Ovary (tissue), 9 donors: ENCODE results near the gene VWA5B1. TPM values are rescaled to one million over a fixed set of nuclear protein-coding genes. Genes with fewer than 3 reads are reported as not detected.

Experiments
- DNase-seq, 5 donors: peaks; one replicate each; pipeline ENCODE4 v3.0.0-alpha.2; 2019 to 2020
- H3K27ac ChIP-seq, 2 donors: fragments of 200-600 bp; one replicate each; pipeline versions ENCODE4 v1.5.1 to v1.8.0; 2019 to 2022
- H3K27me3 ChIP-seq: fragments of 200-600 bp; one replicate; pipeline ENCODE4 v1.8.0; 2022
- H3K36me3 ChIP-seq: fragments of 200-600 bp; sonication (generic); one replicate; pipeline ENCODE4 v1.5.1; 2019
- H3K4me1 ChIP-seq: one replicate; pipeline ENCODE4 v1.8.1; 2013; ENCODE audit warnings: mild to moderate bottlenecking, moderate library complexity; ENCODE audit not compliant: insufficient read depth
- H3K4me3 ChIP-seq: fragments of 200-600 bp; sonication (generic); one replicate; pipeline ENCODE4 v1.5.1; 2017
- H3K9me3 ChIP-seq, 2 donors: fragments of 200-600 bp in 1 of 2; sonication (generic) in 1 of 2; one replicate each; pipeline versions ENCODE4 v1.5.1 to v1.8.1; 2013 to 2019; ENCODE audit warnings: mild to moderate bottlenecking in 1 of 2, moderate library complexity in 1 of 2
- EP300 ChIP-seq: sonication (generic); formaldehyde crosslinking; IDR thresholded peaks from one replicate; pipeline ENCODE4 v1.6.1; 2017; ENCODE audit warnings: antibody characterized with exemption
- POLR2A ChIP-seq: fragments of 450-650 bp; IDR thresholded peaks from one replicate; pipeline ENCODE4 v1.6.1; 2017; ENCODE audit warnings: antibody characterized with exemption, mild to moderate bottlenecking, moderate library complexity
- WGBS, 3 donors: extraction: QIAGEN DNeasy Blood & Tissue Kit in 1 of 3; methylation state at CpG; one replicate each; pipeline versions ENCODE4 v1.1.5 to v1.1.7; 2013 to 2017; 5-methylcytosine and 5-hydroxymethylcytosine counted together
- intact Hi-C, 4 donors: fragments of 100-400 bp; cut with DNase I; formaldehyde crosslinking; loops; one replicate each; pipeline versions ENCODE4 v1.11.0 to v1.15.1; 2022 to 2023
- polyA plus RNA-seq, 2 donors: library from polyadenylated mRNA; stranded (reverse); fragments of 200-250 nt in 1 of 2; fragments of 350-450 nt in 1 of 2; fragmentation: Illumina TruSeq in 1 of 2; extraction: RNeasy Lipid Tissue Mini Kit (QIAGEN cat#74804) in 1 of 2; gene quantifications; one replicate each; pipeline ENCODE4 v1.2.3, GENCODE V29; 2013 to 2014
- total RNA-seq, 7 donors: library from RNA; depleted of rRNA in 2 of 7; stranded (reverse); fragments of >200 nt in 2 of 7; fragmentation: NEBNext Ultra II Directional in 3 of 7; extraction: Animal tissue kit (Norgen Biotek cat#: 25700) in 3 of 7; gene quantifications; one replicate each; pipeline versions ENCODE4 v1.1.0 to v1.2.4, GENCODE V29; 2016 to 2023
- TF ChIP-seq, protein P1 (sequence below), 3 donors: fragments of 450-650 bp in 2 of 3; fragments of 200-600 bp in 1 of 3; IDR thresholded peaks; one replicate each; pipeline versions ENCODE4 v1.5.1 to v1.8.0; 2016 to 2022; ENCODE audit warnings: antibody characterized with exemption in 3 of 3, mild to moderate bottlenecking in 1 of 3
- donor health status: DM: no; HTN: no; CAD: no; lungs with moderate emphysema.
- donor health status: DM: no; HTN: no; CAD: no.
- donor health status: Bipolar disorder and iron deficiency.
- donor health status: DM: yes; HTN: yes; CAD: no.
- donor health status: DM: no; HTN: no; CAD: no.
- donor health status: DM: yes; HTN: yes; CAD: no.

The VWA5B1 gene
- total and polyA plus RNA-seq, 9 donors: 0.10 to 1.5 (median 0.21) TPM; not detected in 5

DNA sequence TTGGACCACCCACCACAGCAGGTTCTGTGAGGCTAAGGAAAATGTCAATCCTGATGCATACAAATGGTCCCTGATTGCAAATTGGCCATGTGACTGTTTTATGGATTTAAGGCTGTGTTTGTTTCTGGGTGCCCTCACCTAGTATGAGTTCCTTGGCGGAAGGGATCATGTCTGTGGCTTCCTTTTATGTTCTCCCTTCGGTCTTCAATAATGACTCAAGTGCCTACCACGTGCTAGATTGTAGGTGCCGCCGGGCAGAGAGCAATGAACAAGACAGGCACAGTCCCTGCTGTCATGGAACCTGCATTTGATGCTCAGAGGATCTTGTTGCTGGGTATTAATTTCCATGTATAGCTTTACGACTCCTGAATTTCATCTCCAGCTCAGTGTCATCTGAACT lies 9.8 kb upstream of the VWA5B1 start:
- H3K4me1 ChIP-seq: no peaks in the 10 kb centered on the region
- no peak overlapping the region for H3K27ac ChIP-seq
- intact Hi-C loops: no loop called here
- no peaks in the 10 kb centered on the region for H3K27me3 ChIP-seq
- H3K9me3 ChIP-seq: no peaks in the 10 kb centered on the region
- no peak overlapping the region for H3K4me3 ChIP-seq
- WGBS, 3 donors: 85 to 93% (median 90%) methylated on average over 6 of the region's 6 CpGs
- TF ChIP-seq POLR2A (no peak), EP300 (no peak)
- TF ChIP-seq, protein P1, sequence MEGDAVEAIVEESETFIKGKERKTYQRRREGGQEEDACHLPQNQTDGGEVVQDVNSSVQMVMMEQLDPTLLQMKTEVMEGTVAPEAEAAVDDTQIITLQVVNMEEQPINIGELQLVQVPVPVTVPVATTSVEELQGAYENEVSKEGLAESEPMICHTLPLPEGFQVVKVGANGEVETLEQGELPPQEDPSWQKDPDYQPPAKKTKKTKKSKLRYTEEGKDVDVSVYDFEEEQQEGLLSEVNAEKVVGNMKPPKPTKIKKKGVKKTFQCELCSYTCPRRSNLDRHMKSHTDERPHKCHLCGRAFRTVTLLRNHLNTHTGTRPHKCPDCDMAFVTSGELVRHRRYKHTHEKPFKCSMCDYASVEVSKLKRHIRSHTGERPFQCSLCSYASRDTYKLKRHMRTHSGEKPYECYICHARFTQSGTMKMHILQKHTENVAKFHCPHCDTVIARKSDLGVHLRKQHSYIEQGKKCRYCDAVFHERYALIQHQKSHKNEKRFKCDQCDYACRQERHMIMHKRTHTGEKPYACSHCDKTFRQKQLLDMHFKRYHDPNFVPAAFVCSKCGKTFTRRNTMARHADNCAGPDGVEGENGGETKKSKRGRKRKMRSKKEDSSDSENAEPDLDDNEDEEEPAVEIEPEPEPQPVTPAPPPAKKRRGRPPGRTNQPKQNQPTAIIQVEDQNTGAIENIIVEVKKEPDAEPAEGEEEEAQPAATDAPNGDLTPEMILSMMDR (IDR thresholded peaks at IDR 0.05): no peak
- no peaks in the 10 kb centered on the region for H3K36me3 ChIP-seq
- DNase-seq: no peak

DNA sequence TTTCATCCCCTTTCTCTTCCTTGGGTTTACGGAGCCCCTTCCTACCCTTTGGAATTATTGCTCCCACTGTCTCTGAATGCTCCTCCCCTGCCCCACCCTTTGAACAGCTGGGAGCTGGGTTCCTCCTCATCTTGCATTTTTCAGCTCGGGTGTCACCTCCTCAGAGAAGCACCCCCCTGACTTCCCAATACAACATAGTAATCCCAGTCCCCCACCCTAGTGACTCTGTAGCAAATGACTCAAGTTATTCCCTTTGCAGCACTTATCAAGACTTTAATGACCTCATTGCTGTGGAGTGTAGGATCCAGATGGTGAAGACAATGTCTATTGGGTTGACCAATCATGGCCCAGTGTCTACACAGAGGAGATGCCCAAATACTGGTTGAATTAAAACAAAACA lies 8.9 kb upstream of the VWA5B1 start:
- no peak for DNase-seq
- Histone ChIP-seq H3K4me3 (no peak overlapping the region), H3K36me3 (no peaks in the 10 kb centered on the region), H3K4me1 (no peaks in the 10 kb centered on the region), H3K9me3 (no peaks in the 10 kb centered on the region), H3K27me3 (no peaks in the 10 kb centered on the region), H3K27ac (no peak overlapping the region)
- 51 to 64% (median 56%) methylated on average over 2 of the region's 2 CpGs for WGBS, 3 donors
- no peak for TF ChIP-seq POLR2A
- TF ChIP-seq EP300: no peak
- TF ChIP-seq, protein P1 (IDR thresholded peaks at IDR 0.05): no peak
- intact Hi-C loops: no loop called here

DNA sequence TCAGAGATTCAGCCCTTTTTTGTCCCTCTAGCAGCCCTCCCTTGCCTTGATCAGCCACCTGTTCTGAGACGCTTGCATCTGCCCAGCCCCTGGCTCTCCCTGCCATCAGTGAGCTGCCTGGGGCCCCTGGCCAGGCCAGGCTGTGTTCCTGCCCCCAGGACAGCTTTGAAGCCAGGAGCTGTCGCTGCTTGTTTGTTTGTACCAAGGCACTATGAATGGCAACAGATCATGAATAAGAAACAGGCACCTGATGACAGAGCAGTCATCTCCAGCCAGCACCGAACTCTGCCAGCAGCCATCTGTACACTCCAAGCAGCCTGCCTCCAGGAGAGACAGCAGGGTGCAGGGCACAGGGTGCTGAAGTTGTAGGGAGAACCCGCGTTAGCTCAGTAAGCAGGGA lies 8.1 kb upstream of the VWA5B1 start:
- Histone ChIP-seq H3K4me1 (no peaks in the 10 kb centered on the region), H3K4me3 (no peak overlapping the region), H3K9me3 (no peaks in the 10 kb centered on the region), H3K27me3 (no peaks in the 10 kb centered on the region), H3K36me3 (no peaks in the 10 kb centered on the region), H3K27ac (no peak overlapping the region)
- no peak for TF ChIP-seq EP300
- TF ChIP-seq, protein P1 (IDR thresholded peaks at IDR 0.05): no peak
- TF ChIP-seq POLR2A: no peak
- 41 to 55% (median 44%) methylated on average over 5 of the region's 5 CpGs for WGBS, 3 donors
- no peak for DNase-seq
- intact Hi-C loops: no loop called here

DNA sequence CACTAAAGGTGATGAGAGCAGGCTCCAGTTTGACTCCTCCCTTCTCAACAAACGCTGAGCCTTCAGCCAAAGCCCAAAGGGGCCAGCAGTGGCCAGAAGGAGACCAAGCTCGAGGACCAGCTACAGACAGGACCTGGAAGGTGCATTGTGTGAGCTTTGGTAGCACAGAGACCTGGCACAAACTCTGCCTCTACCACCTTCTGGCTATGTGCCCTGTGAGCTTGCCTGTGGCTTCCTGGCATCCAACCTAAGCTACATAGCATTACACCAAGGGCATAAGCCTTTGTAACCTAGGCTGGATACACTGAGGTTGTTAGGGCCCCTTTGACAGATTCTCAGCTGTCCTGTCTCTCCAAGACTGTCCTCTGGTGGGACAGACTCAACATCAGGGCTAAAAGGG lies 6.6 kb upstream of the VWA5B1 start:
- Histone ChIP-seq H3K4me3 (no peak overlapping the region), H3K36me3 (no peaks in the 10 kb centered on the region), H3K27ac (no peak overlapping the region), H3K27me3 (no peaks in the 10 kb centered on the region), H3K4me1 (no peaks in the 10 kb centered on the region), H3K9me3 (no peaks in the 10 kb centered on the region)
- TF ChIP-seq, protein P1 (IDR thresholded peaks at IDR 0.05): no peak
- no peak for TF ChIP-seq POLR2A
- no peak for TF ChIP-seq EP300
- no peak for DNase-seq
- WGBS, 3 donors: 57 to 67% (median 66%) methylated on average over 2 of the region's 2 CpGs
- intact Hi-C loops: no loop called here

DNA sequence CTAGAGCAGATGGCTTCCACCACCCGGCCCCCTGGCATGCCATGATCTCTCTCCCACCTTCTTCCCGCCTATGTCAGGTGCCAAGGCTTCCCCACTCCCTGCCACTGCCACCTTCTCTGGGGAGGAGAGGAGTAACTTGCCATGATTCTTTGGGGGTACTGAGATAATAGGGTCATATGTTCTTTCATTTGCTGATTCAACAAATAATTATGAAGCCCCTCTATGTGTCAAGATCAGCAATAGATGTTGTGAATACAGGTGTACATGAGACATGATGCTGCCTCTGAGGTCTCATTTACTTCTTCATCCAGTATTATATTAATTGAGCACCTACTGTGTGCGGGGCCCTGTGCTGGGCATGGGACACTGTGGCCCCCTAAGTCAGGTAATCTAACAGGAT lies 6.0 kb upstream of the VWA5B1 start:
- H3K27me3 ChIP-seq: no peaks in the 10 kb centered on the region
- 81 to 91% (median 87%) methylated on average over 3 of the region's 3 CpGs for WGBS, 3 donors
- TF ChIP-seq EP300: no peak
- TF ChIP-seq, protein P1 (IDR thresholded peaks at IDR 0.05): no peak
- no peaks in the 10 kb centered on the region for H3K4me1 ChIP-seq
- no peak for DNase-seq
- H3K36me3 ChIP-seq: no peaks in the 10 kb centered on the region
- H3K4me3 ChIP-seq: no peak overlapping the region
- intact Hi-C loops: no loop called here
- H3K27ac ChIP-seq: no peak overlapping the region
- no peaks in the 10 kb centered on the region for H3K9me3 ChIP-seq
